Lung (tissue), 12 donors: ENCODE data around the gene HDAC4. TPM values are rescaled to one million over a fixed set of nuclear protein-coding genes. Genes with fewer than 3 reads are reported as not detected.

Experiments
- ATAC-seq: fragments of 200-7000 bp; cut with Tn5 transposase; one replicate; pipeline ENCODE4 v1.9.1; 2020; ENCODE audit warnings: moderate number of reproducible peaks; ENCODE audit not compliant: insufficient read depth, low FRiP score
- DNase-seq, 3 donors: peaks; one replicate each; pipeline ENCODE4 v3.0.0-alpha.2; 2013 to 2017
- H3K27ac ChIP-seq, 2 donors: one replicate each; pipeline ENCODE4 v1.5.1; 2013; ENCODE audit warnings: mild to moderate bottlenecking in 2 of 2, moderate library complexity in 2 of 2, control low read depth in 1 of 2, inconsistent platforms in 1 of 2, low read depth in 1 of 2, low read length in 1 of 2
- H3K27me3 ChIP-seq, 3 donors: one replicate each; pipeline ENCODE4 v1.5.1; 2013; ENCODE audit warnings: low read length in 2 of 3; ENCODE audit not compliant: control insufficient read depth in 3 of 3, insufficient read depth in 3 of 3
- H3K36me3 ChIP-seq, 4 donors: one replicate each; pipeline ENCODE4 v1.5.1; 2013; ENCODE audit warnings: low read length in 4 of 4, mild to moderate bottlenecking in 1 of 4, moderate library complexity in 1 of 4; ENCODE audit not compliant: control insufficient read depth in 4 of 4, insufficient read depth in 4 of 4
- H3K4me1 ChIP-seq, 5 donors: one replicate each; pipeline ENCODE4 v1.5.1; 2013; ENCODE audit warnings: low read length in 5 of 5, mild to moderate bottlenecking in 2 of 5, moderate library complexity in 1 of 5; ENCODE audit not compliant: control insufficient read depth in 5 of 5, insufficient read depth in 5 of 5
- H3K4me3 ChIP-seq: one replicate; pipeline ENCODE4 v1.5.1; 2013; ENCODE audit warnings: mild to moderate bottlenecking, control low read depth, moderate library complexity
- H3K9ac ChIP-seq, 2 donors: one replicate each; pipeline ENCODE4 v1.5.1; 2013; ENCODE audit warnings: low read length in 2 of 2, control low read depth in 1 of 2; ENCODE audit not compliant: insufficient read depth in 1 of 2
- H3K9me3 ChIP-seq, 4 donors: one replicate each; pipeline ENCODE4 v1.5.1; 2013; ENCODE audit warnings: low read length in 3 of 4, mild to moderate bottlenecking in 1 of 4, moderate library complexity in 1 of 4; ENCODE audit not compliant: control insufficient read depth in 4 of 4, insufficient read depth in 3 of 4
- WGBS, 2 donors: extraction: QIAGEN DNeasy Blood & Tissue Kit; methylation state at CpG; one replicate each; pipeline ENCODE4 v1.1.7; 2013; 5-methylcytosine and 5-hydroxymethylcytosine counted together
- polyA plus RNA-seq, 2 donors: library from polyadenylated mRNA; stranded (reverse); fragments of 200-250 nt; gene quantifications; one replicate each; pipeline ENCODE4 v1.2.1, GENCODE V29; 2013
- total RNA-seq, 2 donors: library from RNA; depleted of rRNA in 1 of 2; stranded (reverse); fragments of >200 nt in 1 of 2; gene quantifications; one replicate each; pipeline ENCODE4 v1.2.1, GENCODE V29; 2014 to 2021
- TF ChIP-seq, protein P1 (sequence below): IDR thresholded peaks from 2 replicates; pipeline ENCODE4 v1.5.1; 2012; ENCODE audit warnings: mild to moderate bottlenecking; ENCODE audit errors: control extremely low read depth, extremely low read depth
- donor health status: control.
- donor health status: control.
- donor health status: Bipolar disorder and iron deficiency.
- donor health status: healthy.
- donor health status: DM: yes; HTN: yes; CAD: no.

The HDAC4 gene
- total and polyA plus RNA-seq, 4 donors = 6.9 to 47.7 (median 20.7) TPM

DNA sequence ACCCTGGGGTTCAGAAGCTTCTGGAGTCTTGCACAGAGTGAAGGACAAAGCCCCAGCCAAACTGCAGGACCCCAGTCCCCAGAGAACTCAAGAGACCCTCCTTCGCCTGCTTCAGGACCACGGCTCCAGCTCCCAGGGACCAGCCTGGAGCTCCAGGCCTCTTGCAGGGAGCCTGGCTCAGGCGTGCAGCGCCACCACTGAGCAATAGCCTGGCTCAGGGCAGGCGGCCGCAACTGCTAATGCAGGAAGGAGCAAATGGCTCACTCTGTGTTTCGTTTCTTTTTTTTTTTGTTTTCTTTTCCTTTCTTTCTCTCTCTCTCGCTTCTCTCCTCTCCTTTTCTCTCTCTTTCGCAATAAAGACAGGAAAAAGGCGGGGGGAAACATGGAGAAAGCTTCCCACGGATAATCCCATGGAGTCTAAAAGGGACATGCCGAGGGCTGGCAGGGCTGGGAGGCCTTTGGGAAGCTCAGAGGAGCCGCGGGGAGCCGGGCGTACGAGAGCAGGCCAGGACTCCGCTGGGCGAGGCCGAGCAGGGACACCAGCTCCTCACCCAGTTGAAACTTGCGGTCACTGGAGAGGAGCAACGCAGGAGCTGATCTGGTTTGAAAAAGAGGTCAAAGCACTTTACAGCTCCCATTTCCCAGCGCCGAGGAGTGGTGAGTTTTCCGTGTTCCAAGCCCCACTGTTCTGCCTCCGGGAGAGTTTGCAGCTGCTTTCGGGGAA is 308.1 kb downstream of the HDAC4 start:
- H3K27ac ChIP-seq = no peak overlapping the region
- H3K4me1 ChIP-seq = no peaks in the 10 kb centered on the region
- 90 to 92% methylated on average over 27 of the region's 27 CpGs for WGBS, 2 donors
- no peak overlapping the region for H3K9ac ChIP-seq
- no peak for ATAC-seq
- TF ChIP-seq, protein P1, sequence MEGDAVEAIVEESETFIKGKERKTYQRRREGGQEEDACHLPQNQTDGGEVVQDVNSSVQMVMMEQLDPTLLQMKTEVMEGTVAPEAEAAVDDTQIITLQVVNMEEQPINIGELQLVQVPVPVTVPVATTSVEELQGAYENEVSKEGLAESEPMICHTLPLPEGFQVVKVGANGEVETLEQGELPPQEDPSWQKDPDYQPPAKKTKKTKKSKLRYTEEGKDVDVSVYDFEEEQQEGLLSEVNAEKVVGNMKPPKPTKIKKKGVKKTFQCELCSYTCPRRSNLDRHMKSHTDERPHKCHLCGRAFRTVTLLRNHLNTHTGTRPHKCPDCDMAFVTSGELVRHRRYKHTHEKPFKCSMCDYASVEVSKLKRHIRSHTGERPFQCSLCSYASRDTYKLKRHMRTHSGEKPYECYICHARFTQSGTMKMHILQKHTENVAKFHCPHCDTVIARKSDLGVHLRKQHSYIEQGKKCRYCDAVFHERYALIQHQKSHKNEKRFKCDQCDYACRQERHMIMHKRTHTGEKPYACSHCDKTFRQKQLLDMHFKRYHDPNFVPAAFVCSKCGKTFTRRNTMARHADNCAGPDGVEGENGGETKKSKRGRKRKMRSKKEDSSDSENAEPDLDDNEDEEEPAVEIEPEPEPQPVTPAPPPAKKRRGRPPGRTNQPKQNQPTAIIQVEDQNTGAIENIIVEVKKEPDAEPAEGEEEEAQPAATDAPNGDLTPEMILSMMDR = no peak
- H3K4me3 ChIP-seq = no peak overlapping the region
- H3K9me3 ChIP-seq = no peaks in the 10 kb centered on the region
- no peaks in the 10 kb centered on the region for H3K27me3 ChIP-seq
- DNase-seq = no peak
- H3K36me3 ChIP-seq = peaks cover 0 to 56% (median 3%) of the 10 kb centered on the region in 4 donors

DNA sequence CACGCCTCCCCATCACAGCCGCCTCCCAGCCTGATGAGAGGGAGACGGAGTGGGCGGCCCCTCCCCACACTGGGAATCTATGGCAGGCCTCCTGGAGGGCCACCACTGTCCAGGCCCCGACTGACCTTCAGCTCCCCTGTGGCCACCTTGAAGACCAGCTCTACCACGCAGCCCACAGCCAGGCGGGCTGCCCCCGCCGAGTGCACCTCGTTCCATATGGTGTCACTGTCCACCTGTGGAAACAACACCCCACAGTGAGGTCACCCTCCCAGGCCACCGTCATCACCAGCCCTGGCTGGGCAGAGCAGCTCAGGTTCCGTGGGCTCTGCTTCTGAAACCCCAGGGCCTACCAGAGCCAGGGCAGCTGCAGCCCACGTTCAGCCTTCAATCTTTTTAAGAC is 310.9 kb downstream of the HDAC4 start:
- H3K9ac ChIP-seq = no peak overlapping the region
- H3K27me3 ChIP-seq = no peaks in the 10 kb centered on the region
- H3K27ac ChIP-seq = no peak overlapping the region
- ATAC-seq (no peak), DNase-seq (no peak)
- peaks cover 0 to 48% (median 6%) of the 10 kb centered on the region in 4 donors for H3K36me3 ChIP-seq
- WGBS, 2 donors = 94 to 95% methylated on average over 13 of the region's 13 CpGs
- no peaks in the 10 kb centered on the region for H3K4me1 ChIP-seq
- TF ChIP-seq, protein P1 = no peak
- H3K4me3 ChIP-seq = no peak overlapping the region
- H3K9me3 ChIP-seq = no peaks in the 10 kb centered on the region

DNA sequence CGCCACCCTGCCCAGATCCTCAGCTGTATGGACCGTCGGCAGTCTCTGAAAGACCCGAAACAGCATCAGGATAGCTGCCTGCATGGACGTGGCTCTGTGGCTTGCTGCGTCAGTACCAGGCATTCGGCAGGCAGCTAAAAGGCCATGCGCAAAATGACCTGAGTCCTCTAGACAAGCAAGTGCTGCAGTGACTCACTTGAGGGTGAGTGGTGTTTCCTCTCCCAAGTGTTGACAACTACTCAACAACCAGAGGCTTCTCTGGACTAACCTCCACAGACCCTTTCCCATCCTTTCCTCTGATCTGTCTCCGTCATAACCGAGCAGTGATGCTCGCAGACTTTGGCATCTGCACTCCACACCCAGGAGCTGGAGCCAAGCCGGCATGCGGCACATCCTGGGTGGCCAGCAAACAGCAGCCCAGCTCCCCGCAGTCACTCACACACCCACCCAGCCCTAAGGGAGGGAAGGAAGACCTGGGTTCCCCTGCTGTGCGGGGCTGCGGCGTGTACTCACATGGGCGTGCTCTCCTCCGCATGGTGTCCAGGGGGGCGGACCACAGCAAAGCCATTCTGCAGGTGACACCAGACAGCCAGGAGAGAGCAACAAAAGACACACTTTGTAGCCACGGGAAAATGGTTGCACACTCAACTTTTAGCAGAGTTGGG is 313.6 kb downstream of the HDAC4 start:
- 96 to 97% methylated on average over 21 of the region's 21 CpGs for whole genome bisulfite sequencing, 2 donors
- TF ChIP-seq, protein P1 = no peak
- Histone ChIP-seq H3K9me3 (no peaks in the 10 kb centered on the region), H3K9ac (no peak overlapping the region), H3K27me3 (no peaks in the 10 kb centered on the region), H3K4me1 (no peaks in the 10 kb centered on the region), H3K4me3 (no peak overlapping the region), H3K27ac (no peak overlapping the region), H3K36me3 (peaks cover 3 to 45% (median 6%) of the 10 kb centered on the region in 4 donors)
- no peak for ATAC-seq
- no peak for DNase-seq
